Parathyroid adenoma (tissue), 2 donors: Measurements from ENCODE around the gene TEX264.

ENCODE experiments used
- H2AFZ ChIP-seq: fragments of 300-600 bp; sonication (generic); one replicate; pipeline ENCODE4 v1.7.0; 2017; ENCODE audit warnings: antibody characterized with exemption, mild to moderate bottlenecking
- H3K27ac ChIP-seq: fragments of 300-600 bp; sonication (generic); one replicate; pipeline ENCODE4 v1.7.0; 2017
- H3K27me3 ChIP-seq: fragments of 300-600 bp; sonication (generic); one replicate; pipeline ENCODE4 v1.7.0; 2017; ENCODE audit warnings: low read length; ENCODE audit not compliant: control insufficient read depth, insufficient read depth
- H3K36me3 ChIP-seq: fragments of 300-600 bp; sonication (generic); one replicate; pipeline ENCODE4 v1.7.0; 2017; ENCODE audit warnings: low read length; ENCODE audit not compliant: control insufficient read depth, insufficient read depth
- H3K4me1 ChIP-seq: fragments of 300-600 bp; sonication (generic); one replicate; pipeline ENCODE4 v1.7.0; 2017; ENCODE audit warnings: control low read depth
- H3K4me2 ChIP-seq: fragments of 300-600 bp; sonication (generic); one replicate; pipeline ENCODE4 v1.7.0; 2017; ENCODE audit warnings: low read length
- H3K4me3 ChIP-seq: fragments of 300-600 bp; sonication (generic); one replicate; pipeline ENCODE4 v1.7.0; 2017; ENCODE audit warnings: low read depth, low read length
- H3K79me2 ChIP-seq: fragments of 300-600 bp; sonication (generic); one replicate; pipeline ENCODE4 v1.7.0; 2017; ENCODE audit warnings: control low read depth
- H3K9ac ChIP-seq: fragments of 300-600 bp; sonication (generic); one replicate; pipeline ENCODE4 v1.7.0; 2017; ENCODE audit warnings: mild to moderate bottlenecking
- H3K9me3 ChIP-seq: fragments of 300-600 bp; sonication (generic); one replicate; pipeline ENCODE4 v1.7.0; 2017; ENCODE audit warnings: low read length; ENCODE audit not compliant: control insufficient read depth
- CTCF ChIP-seq: fragments of 300-600 bp; sonication (generic); IDR thresholded peaks from one replicate; pipeline ENCODE4 v1.7.0; 2017; ENCODE audit warnings: antibody characterized with exemption, mild to moderate bottlenecking
- donor health status: primary hyperparathyroidism.

TEX264 gene

GRCh38 chr3:51702156-51702555 lies 31.1 kb downstream of the TEX264 start:
- Histone ChIP-seq H3K27me3 (no peaks in the 10 kb centered on the region), H3K4me3 (no peak overlapping the region), H3K79me2 (no peaks in the 10 kb centered on the region), H2AFZ (no peak overlapping the region), H3K4me1 (peaks cover 4% of the 10 kb centered on the region), H3K9ac (no peak overlapping the region), H3K27ac (no peak overlapping the region), H3K36me3 (no peaks in the 10 kb centered on the region), H3K9me3 (no peaks in the 10 kb centered on the region), H3K4me2 (no peak overlapping the region)
- TF ChIP-seq CTCF: no peak

GRCh38 chr3:51703068-51703760 lies 32.2 kb downstream of the TEX264 start:
- H3K9ac ChIP-seq: no peak overlapping the region
- no peak overlapping the region for H3K4me2 ChIP-seq
- no peaks in the 10 kb centered on the region for H3K27me3 ChIP-seq
- no peaks in the 10 kb centered on the region for H3K36me3 ChIP-seq
- H3K4me1 ChIP-seq: peaks cover 4% of the 10 kb centered on the region
- H3K4me3 ChIP-seq: no peak overlapping the region
- TF ChIP-seq CTCF: no peak
- no peak overlapping the region for H3K27ac ChIP-seq
- no peak overlapping the region for H2AFZ ChIP-seq
- no peaks in the 10 kb centered on the region for H3K79me2 ChIP-seq
- no peaks in the 10 kb centered on the region for H3K9me3 ChIP-seq

GRCh38 chr3:51703761-51704510 lies 32.9 kb downstream of the TEX264 start:
- Histone ChIP-seq H3K4me3 (no peak overlapping the region), H3K27me3 (no peaks in the 10 kb centered on the region), H3K4me2 (no peak overlapping the region), H3K9ac (no peak overlapping the region), H2AFZ (no peak overlapping the region), H3K9me3 (no peaks in the 10 kb centered on the region), H3K79me2 (no peaks in the 10 kb centered on the region), H3K4me1 (peaks cover 4% of the 10 kb centered on the region), H3K36me3 (no peaks in the 10 kb centered on the region), H3K27ac (no peak overlapping the region)
- TF ChIP-seq CTCF: no peak

- H3K79me2 ChIP-seq: no peaks in the 10 kb centered on the region
- no peaks in the 10 kb centered on the region for H3K27me3 ChIP-seq
- no peak overlapping the region for H3K4me3 ChIP-seq
- H3K9me3 ChIP-seq: no peaks in the 10 kb centered on the region
- TF ChIP-seq CTCF: no peak
- H3K36me3 ChIP-seq: no peaks in the 10 kb centered on the region
- H3K27ac ChIP-seq: no peak overlapping the region
- H2AFZ ChIP-seq: no peak overlapping the region
- H3K4me2 ChIP-seq: no peak overlapping the region
- peaks cover 4% of the 10 kb centered on the region for H3K4me1 ChIP-seq
- H3K9ac ChIP-seq: no peak overlapping the region
Observed at GRCh38 chr3:51704511-51704950, 33.5 kb downstream of the TEX264 start.
